HG03575 (cell line): ENCODE results near the gene BOLL.
A peak's percentile ranks its signal among the peaks of the same experiment; 100 is the strongest.
"Not testable (repeated sequence)": the region's sequence is repeated elsewhere in the genome, so short reads cannot be mapped to it uniquely, and the experiment has no call there.

Experiments
- ATAC-seq: cut with Tn5 transposase; IDR thresholded peaks from one replicate; pipeline ENCODE4 v1.9.1; 2021; ENCODE audit not compliant: unreplicated experiment, insufficient number of reproducible peaks, low FRiP score; ENCODE audit errors: extremely low read depth

BOLL gene

GRCh38 chr2:197784956-197785941, at the start of gene BOLL:
Gene BOLL (minus strand): TSS chr2:197785319. CDS start chr2:197781850, 3,469 bp downstream.
- ATAC-seq: no peak

DNA sequence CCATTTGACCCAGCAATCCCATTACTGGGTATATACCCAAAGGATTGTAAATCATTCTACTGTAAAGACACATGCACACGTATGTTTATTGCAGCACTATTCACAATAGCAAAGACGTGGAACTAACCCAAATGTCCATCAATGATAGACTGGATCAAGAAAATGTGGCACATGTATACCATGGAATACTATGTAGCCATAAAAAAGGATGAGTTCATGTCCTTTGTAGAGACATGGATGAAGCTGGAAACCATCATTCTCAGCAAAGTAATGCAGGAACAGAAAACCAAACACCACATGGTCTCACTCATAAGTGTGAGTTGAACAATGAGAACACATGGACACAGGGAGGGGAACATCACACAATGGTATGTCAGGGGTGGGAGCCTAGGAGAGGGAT, 49.7 kb upstream of the BOLL start:
- not testable (repeated sequence) for ATAC-seq

- no peak for ATAC-seq
These were observed 43.5 kb upstream of the BOLL start for GRCh38 chr2:197828464-197829135.

DNA sequence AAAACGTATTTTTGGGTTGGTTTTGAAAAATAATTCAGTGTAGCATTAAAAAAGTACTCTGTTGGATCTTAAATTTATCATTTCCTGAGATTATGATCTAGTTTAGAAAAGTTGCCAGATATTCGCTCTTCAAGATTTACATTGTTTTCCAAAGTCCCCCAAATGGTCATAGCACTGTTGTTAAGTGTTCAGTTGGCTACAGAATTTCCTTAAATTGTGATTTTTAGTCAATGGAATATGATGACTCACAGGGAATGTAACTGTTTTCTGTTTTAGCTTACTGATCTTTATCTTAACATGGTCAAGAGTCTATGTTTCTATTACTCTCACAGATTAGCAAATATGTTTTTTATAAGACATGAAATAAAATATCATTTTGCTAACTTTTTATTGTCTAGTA, 42.5 kb upstream of the BOLL start:
- ATAC-seq: no peak

DNA sequence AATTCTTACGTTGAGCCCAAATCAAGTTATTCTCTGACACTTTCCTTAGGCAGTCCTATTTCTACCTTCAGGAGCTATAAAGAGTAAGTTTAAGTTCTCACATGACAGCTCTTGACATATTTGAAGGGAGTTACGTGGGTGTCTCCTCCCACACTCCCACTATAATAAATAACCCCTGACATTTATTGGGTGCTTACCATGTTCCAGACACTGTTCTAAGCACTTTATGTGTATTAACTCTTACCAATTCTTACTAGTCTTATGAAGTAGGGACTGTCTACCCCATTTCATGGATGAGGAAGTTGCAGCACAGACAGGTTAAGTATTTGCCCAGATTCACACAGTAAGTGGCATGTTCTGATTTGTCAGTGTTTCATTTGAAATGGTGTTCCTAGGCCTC, 37.2 kb upstream of the BOLL start:
- ATAC-seq: no peak

DNA sequence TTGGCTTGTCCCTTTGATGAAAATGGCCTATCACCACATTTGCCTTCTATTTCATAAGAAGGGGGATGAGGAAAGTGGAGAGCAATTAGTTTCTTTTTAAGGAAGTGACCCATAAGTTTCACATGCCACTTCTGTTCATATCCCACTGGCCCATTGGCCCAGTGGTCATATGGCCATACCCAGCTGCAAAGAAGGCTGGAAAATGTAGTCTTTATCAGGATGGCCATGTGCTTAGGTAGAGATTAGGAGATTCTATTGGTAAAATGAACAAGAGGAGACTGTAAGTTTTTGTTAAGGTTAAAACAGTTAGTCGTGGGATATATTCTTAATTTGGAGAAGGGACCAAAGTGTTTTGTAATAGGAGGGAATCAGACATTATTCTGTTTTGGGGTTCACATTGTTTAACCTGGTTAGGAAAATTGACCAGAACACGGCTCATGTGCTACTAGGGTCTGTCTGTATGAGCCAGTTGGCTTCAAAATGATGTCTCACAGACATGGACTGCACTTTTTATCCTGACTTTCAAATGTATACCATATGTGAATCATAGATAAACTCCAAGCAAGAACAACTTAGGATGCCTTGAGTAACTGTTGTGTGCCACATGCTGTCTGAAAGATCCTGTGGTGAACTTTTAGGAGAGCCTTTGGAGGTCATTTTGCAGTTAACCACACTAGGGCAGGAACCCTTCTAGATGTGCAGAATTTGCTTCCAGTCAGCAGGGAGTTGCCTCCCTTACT, 36.6 kb upstream of the BOLL start:
- ATAC-seq: no peak

DNA sequence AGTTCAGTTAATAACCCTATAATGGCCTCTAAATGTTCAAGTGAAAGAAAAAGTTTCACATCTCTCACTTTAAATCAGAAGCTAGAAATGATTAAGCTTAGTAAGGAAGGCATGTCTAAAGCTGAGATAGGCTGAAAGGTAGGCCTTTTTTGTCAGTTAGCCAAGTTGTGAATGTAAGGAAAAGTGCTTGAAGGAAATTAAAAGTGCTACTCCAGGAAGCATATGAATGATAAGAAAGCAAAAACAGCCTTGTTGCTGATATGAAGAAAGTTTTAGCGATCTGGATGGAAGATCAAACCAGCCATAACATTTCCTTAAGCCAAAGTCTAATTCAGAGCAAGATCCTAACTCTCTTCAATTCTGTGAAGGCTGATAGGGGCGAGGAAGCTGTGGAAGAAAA, 29.4 kb upstream of the BOLL start:
- no peak for ATAC-seq

DNA sequence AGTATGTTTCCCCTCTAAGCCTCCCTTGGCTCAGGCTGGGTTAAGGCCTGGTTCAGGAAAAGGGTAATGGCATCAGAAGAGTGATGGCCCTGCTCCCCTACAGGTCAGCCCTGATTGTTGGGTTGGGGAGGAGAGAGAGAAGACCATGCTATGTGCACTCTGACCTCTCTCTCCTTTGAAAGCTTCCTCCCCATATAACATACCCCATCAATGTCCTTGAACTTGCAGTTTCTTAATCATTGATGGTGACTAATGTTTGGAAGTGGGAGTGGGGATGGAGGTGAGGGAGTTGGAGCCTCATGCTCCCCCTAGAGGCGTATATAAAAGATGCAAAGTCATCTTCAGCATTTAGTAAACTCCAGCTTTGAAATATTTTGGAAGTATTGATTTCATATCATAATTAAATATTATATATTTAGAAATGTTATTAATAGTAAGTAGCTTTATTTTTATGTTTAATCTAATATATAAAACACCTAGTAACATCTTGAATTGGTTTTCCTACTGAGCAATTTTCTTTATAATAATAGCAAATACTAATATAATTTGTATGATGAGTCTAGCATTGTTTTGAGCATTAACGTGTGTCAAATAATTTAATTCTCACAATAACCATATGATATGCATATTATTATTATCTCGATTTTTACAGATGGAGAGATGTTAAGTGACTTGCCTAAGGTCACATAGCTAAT, 28.1 kb upstream of the BOLL start:
- ATAC-seq: no peak

- ATAC-seq: no peak
These were observed 25.4 kb upstream of the BOLL start for GRCh38 chr2:197810491-197810890.

- no peak for ATAC-seq
These were observed 24.9 kb upstream of the BOLL start for GRCh38 chr2:197810016-197810415.

DNA sequence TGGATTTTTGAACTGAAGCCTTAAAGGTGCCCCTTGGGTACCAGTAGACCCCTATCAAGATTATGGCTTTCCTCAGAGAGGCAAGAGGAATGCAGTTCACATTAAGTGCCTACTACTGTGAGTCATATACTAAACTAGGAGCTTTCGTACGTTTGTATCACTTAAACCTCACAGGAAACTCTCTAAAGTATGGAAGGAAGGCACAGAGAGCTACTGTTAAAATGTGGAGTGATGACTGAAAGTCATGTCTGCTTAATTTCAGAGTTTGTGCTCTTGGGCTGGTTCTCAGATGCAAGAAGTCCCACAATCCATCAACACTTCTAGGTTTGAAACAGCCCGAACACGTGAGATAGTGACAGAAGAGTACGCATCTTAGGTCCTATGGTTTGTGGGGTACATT, 23.9 kb upstream of the BOLL start:
- no peak for ATAC-seq

GRCh38 chr2:197805715-197806633, 20.9 kb upstream of the BOLL start:
- ATAC-seq: no peak

DNA sequence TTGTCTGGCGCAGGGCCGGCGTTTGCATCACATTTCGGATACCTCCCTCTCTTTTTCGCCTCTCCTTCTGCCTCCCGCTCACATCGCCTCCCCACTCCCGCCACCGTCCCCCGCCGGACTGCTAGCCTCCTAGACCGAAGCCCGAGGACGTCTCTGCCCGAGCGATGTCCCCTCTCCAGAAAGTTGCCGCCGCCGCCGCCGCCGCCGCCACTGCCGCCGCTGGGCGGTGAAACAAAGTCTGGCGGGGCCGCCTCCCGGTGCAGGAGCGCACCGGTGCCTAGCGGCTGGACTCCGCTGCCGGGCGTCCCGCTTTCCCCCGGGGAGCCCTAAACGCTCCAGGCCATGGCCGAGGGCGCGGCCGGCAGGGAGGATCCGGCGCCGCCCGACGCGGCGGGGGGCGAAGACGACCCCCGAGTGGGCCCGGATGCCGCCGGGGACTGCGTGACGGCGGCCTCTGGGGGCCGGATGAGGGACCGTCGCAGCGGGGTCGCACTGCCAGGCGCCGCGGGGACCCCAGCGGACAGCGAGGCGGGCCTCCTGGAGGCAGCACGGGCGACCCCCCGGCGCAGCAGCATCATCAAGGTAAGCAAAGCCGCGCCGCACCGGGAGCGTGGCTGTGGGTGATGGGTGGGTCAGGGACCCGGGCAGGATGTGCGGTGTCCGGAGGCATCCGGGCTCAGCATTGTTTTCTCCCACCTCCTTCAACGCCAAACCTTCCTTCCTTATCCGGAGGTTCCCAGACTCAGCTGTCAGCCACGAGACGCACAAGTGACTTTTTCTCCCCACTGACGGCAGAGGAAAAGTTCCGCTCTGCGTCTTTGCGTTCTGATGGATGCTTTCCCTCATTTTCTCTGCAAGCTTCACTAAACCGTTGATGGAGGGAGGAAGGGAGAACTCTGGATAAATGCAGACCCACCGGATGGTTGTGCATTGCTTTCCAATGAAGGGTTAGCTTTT, 19.9 kb upstream of the BOLL start:
- ATAC-seq: no peak

DNA sequence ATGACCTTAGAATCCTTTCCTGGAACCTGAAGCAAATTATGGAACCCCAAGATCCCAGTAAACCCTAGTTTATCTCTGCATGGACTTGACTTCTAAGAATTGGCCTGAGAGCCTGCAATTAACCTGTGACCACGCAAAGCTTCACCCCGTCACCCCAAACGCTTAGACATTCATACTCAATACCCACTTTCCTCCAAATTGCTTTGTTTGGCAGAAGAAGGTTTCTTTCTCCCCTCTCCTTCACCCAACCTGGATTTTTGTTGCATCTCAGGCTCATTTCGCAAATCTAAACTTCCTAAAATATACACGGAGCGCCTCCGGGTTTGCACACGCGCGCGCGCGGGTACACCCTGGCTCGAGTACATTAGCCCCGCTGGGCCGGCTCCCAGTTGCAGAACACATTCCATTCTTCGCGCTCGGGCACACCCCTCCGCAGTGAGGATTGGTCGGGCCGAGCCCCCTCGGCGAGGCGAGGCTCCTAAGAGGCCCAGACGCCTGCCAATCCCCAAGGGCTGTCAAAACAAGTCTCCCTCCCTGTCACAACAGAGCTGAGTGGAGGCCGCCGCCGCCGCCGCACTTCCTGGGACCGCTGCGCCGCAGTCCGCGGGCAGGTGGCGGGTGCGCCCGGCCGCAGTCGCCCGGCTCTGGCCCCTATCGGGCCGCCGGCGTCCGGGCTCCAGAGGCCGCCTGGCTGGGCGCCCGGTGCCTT, 19.1 kb upstream of the BOLL start, which contains the start of gene PLCL1:
Gene PLCL1 (plus strand): TSS at position 545 of the 709 bp plus-strand sequence.
- ATAC-seq: peak; percentile 96

DNA sequence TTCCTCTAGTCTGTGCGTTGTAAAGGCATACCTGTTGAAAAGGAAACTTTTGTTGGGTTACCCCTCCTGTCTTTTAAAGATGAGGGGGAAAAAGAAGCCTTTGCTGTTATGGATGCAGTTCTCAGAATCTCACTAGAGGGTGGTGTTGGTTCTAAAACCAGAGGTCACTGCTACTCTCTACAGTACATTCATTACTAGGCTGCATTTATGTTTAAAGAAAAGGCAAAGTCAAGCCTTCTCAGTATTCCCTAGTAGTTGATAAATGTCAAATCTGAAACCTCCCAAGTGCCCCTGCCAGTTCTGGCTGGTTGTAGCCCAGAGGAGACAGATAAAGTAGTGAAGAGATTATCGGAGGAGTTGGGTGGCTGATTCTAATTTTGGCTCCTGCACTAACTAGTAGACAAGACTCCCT, 17.9 kb upstream of the BOLL start:
- ATAC-seq: no peak

DNA sequence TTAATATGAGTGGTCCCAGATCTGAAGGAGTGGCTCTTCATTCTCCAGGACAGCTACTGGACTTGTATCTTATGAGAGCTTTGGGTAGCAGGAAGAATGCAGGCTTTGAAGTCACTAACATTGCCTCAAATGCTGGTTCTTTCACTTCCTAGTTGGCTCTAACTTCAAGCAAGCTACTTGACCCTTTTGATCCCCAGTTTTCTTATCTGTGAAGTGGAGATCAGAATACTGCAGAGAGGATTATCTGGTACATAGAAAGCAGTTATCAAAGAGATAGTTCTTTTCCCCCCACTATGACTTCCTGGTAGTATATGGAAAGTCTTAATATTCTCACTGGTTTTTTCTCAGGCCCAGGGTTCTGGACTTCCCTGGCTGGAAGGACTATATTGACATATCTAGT, 15.9 kb upstream of the BOLL start:
- no peak for ATAC-seq
